ENCODE measurements around the gene CST3.

Gene CST3

GRCh38 chr20:23603321-23603720 lies 34.4 kb downstream of the CST3 start:
- no peak overlapping the region for H3K9ac ChIP-seq (ENCODE audit: low read length)
- no peak overlapping the region for H2AK5ac ChIP-seq (ENCODE audit: low read length)
- WGBS (ENCODE audit: extremely low coverage, insufficient coverage, low lambda C conversion rate), result no CpG with 5 or more reads among the region's 4 CpGs
- no peak overlapping the region for H3K23ac ChIP-seq (ENCODE audit: low read length)
- H3K56ac ChIP-seq (ENCODE audit: low read length), result no peak overlapping the region
- no peaks in the 10 kb centered on the region for H3K4me1 ChIP-seq (ENCODE audit: control insufficient read depth, low read depth, low read length)
- H3K4me2 ChIP-seq (ENCODE audit: low read length), result no peak overlapping the region
- H4K5ac ChIP-seq (ENCODE audit: low read length), result no peak overlapping the region
- H3K27ac ChIP-seq (ENCODE audit: low read depth, low read length), result no peak overlapping the region
- no peak overlapping the region for H3K4me3 ChIP-seq (ENCODE audit: low read length)
- DNase-seq, result no peak
- no peaks in the 10 kb centered on the region for H3K79me2 ChIP-seq (ENCODE audit: control insufficient read depth, insufficient read depth, low read length)
- no peak overlapping the region for H2BK120ac ChIP-seq (ENCODE audit: low read depth, low read length)
- H3K36me3 ChIP-seq (ENCODE audit: control insufficient read depth, insufficient read depth, low read length), result no peaks in the 10 kb centered on the region
- H3K18ac ChIP-seq (ENCODE audit: low read length), result no peak overlapping the region
- no peaks in the 10 kb centered on the region for H3K27me3 ChIP-seq (ENCODE audit: insufficient read depth, low read length, poor library complexity)
- no peak overlapping the region for H4K8ac ChIP-seq (ENCODE audit: low read depth, low read length)
- H3K4ac ChIP-seq (ENCODE audit: low read depth, low read length), result no peak overlapping the region
- no peaks in the 10 kb centered on the region for H3K79me1 ChIP-seq (ENCODE audit: low read length)
- no peak overlapping the region for H2BK5ac ChIP-seq (ENCODE audit: low read length)
- H2BK15ac ChIP-seq (replicated peaks; ENCODE audit: low read depth), result no peak overlapping the region

GRCh38 chr20:23602699-23603098 lies 35.1 kb downstream of the CST3 start:
- DNase-seq, result no peak
- no peak overlapping the region for H3K4ac ChIP-seq (ENCODE audit: low read depth, low read length)
- no peak overlapping the region for H3K56ac ChIP-seq (ENCODE audit: low read length)
- H2BK5ac ChIP-seq (ENCODE audit: low read length), result no peak overlapping the region
- H3K4me3 ChIP-seq (ENCODE audit: low read length), result no peak overlapping the region
- no peak overlapping the region for H2AK5ac ChIP-seq (ENCODE audit: low read length)
- H2BK15ac ChIP-seq (replicated peaks; ENCODE audit: low read depth), result no peak overlapping the region
- H3K9ac ChIP-seq (ENCODE audit: low read length), result no peak overlapping the region
- H4K5ac ChIP-seq (ENCODE audit: low read length), result no peak overlapping the region
- H4K8ac ChIP-seq (ENCODE audit: low read depth, low read length), result no peak overlapping the region
- H3K4me1 ChIP-seq (ENCODE audit: control insufficient read depth, low read depth, low read length), result no peaks in the 10 kb centered on the region
- no peak overlapping the region for H2BK120ac ChIP-seq (ENCODE audit: low read depth, low read length)
- no peaks in the 10 kb centered on the region for H3K79me2 ChIP-seq (ENCODE audit: control insufficient read depth, insufficient read depth, low read length)
- H3K27ac ChIP-seq (ENCODE audit: low read depth, low read length), result no peak overlapping the region
- no peaks in the 10 kb centered on the region for H3K27me3 ChIP-seq (ENCODE audit: insufficient read depth, low read length, poor library complexity)
- no peak overlapping the region for H3K18ac ChIP-seq (ENCODE audit: low read length)
- no peak overlapping the region for H3K4me2 ChIP-seq (ENCODE audit: low read length)
- no peaks in the 10 kb centered on the region for H3K79me1 ChIP-seq (ENCODE audit: low read length)
- H3K36me3 ChIP-seq (ENCODE audit: control insufficient read depth, insufficient read depth, low read length), result no peaks in the 10 kb centered on the region
- WGBS (ENCODE audit: extremely low coverage, insufficient coverage, low lambda C conversion rate), result no CpG with 5 or more reads among the region's 6 CpGs
- H3K23ac ChIP-seq (ENCODE audit: low read length), result no peak overlapping the region

- Histone ChIP-seq H2BK120ac (ENCODE audit: low read depth, low read length) (no peak overlapping the region), H3K56ac (ENCODE audit: low read length) (no peak overlapping the region), H3K4ac (ENCODE audit: low read depth, low read length) (no peak overlapping the region), H2BK15ac (replicated peaks; ENCODE audit: low read depth) (no peak overlapping the region), H3K27ac (ENCODE audit: low read depth, low read length) (no peak overlapping the region), H3K23ac (ENCODE audit: low read length) (no peak overlapping the region), H2BK5ac (ENCODE audit: low read length) (no peak overlapping the region), H3K79me2 (ENCODE audit: control insufficient read depth, insufficient read depth, low read length) (no peaks in the 10 kb centered on the region), H3K36me3 (ENCODE audit: control insufficient read depth, insufficient read depth, low read length) (no peaks in the 10 kb centered on the region), H3K9ac (ENCODE audit: low read length) (no peak overlapping the region), H4K5ac (ENCODE audit: low read length) (no peak overlapping the region), H3K4me2 (ENCODE audit: low read length) (no peak overlapping the region), H4K8ac (ENCODE audit: low read depth, low read length) (no peak overlapping the region), H3K27me3 (ENCODE audit: insufficient read depth, low read length, poor library complexity) (no peaks in the 10 kb centered on the region), H3K79me1 (ENCODE audit: low read length) (no peaks in the 10 kb centered on the region), H3K4me1 (ENCODE audit: control insufficient read depth, low read depth, low read length) (no peaks in the 10 kb centered on the region), H2AK5ac (ENCODE audit: low read length) (no peak overlapping the region), H3K4me3 (ENCODE audit: low read length) (no peak overlapping the region), H3K18ac (ENCODE audit: low read length) (no peak overlapping the region)
- no peak for DNase-seq
- no CpG with 5 or more reads among the region's 2 CpGs for WGBS (ENCODE audit: extremely low coverage, insufficient coverage, low lambda C conversion rate)
Measured at GRCh38 chr20:23602241-23602640, 35.5 kb downstream of the CST3 start.

GRCh38 chr20:23601715-23602114 lies 36.0 kb downstream of the CST3 start:
- no CpG with 5 or more reads among the region's 4 CpGs for WGBS (ENCODE audit: extremely low coverage, insufficient coverage, low lambda C conversion rate)
- H3K4me2 ChIP-seq (ENCODE audit: low read length), result no peak overlapping the region
- H3K4me3 ChIP-seq (ENCODE audit: low read length), result no peak overlapping the region
- no peak overlapping the region for H3K4ac ChIP-seq (ENCODE audit: low read depth, low read length)
- DNase-seq, result peak; percentile 24
- no peak overlapping the region for H2AK5ac ChIP-seq (ENCODE audit: low read length)
- no peak overlapping the region for H2BK5ac ChIP-seq (ENCODE audit: low read length)
- no peak overlapping the region for H3K9ac ChIP-seq (ENCODE audit: low read length)
- H3K4me1 ChIP-seq (ENCODE audit: control insufficient read depth, low read depth, low read length), result no peaks in the 10 kb centered on the region
- H3K79me1 ChIP-seq (ENCODE audit: low read length), result no peaks in the 10 kb centered on the region
- H3K27ac ChIP-seq (ENCODE audit: low read depth, low read length), result no peak overlapping the region
- no peaks in the 10 kb centered on the region for H3K36me3 ChIP-seq (ENCODE audit: control insufficient read depth, insufficient read depth, low read length)
- H3K18ac ChIP-seq (ENCODE audit: low read length), result no peak overlapping the region
- no peaks in the 10 kb centered on the region for H3K79me2 ChIP-seq (ENCODE audit: control insufficient read depth, insufficient read depth, low read length)
- no peak overlapping the region for H2BK120ac ChIP-seq (ENCODE audit: low read depth, low read length)
- H4K8ac ChIP-seq (ENCODE audit: low read depth, low read length), result no peak overlapping the region
- H3K27me3 ChIP-seq (ENCODE audit: insufficient read depth, low read length, poor library complexity), result no peaks in the 10 kb centered on the region
- H2BK15ac ChIP-seq (replicated peaks; ENCODE audit: low read depth), result no peak overlapping the region
- H3K56ac ChIP-seq (ENCODE audit: low read length), result no peak overlapping the region
- H4K5ac ChIP-seq (ENCODE audit: low read length), result no peak overlapping the region
- no peak overlapping the region for H3K23ac ChIP-seq (ENCODE audit: low read length)

GRCh38 chr20:23598481-23598880 lies 39.3 kb downstream of the CST3 start:
- no peaks in the 10 kb centered on the region for H3K36me3 ChIP-seq (ENCODE audit: control insufficient read depth, insufficient read depth, low read length)
- no peaks in the 10 kb centered on the region for H3K4me1 ChIP-seq (ENCODE audit: control insufficient read depth, low read depth, low read length)
- no peak overlapping the region for H3K23ac ChIP-seq (ENCODE audit: low read length)
- H2AK5ac ChIP-seq (ENCODE audit: low read length), result no peak overlapping the region
- no peak for DNase-seq
- no peak overlapping the region for H2BK120ac ChIP-seq (ENCODE audit: low read depth, low read length)
- H3K79me2 ChIP-seq (ENCODE audit: control insufficient read depth, insufficient read depth, low read length), result no peaks in the 10 kb centered on the region
- H3K4ac ChIP-seq (ENCODE audit: low read depth, low read length), result no peak overlapping the region
- H4K5ac ChIP-seq (ENCODE audit: low read length), result no peak overlapping the region
- H4K8ac ChIP-seq (ENCODE audit: low read depth, low read length), result no peak overlapping the region
- no peak overlapping the region for H3K18ac ChIP-seq (ENCODE audit: low read length)
- no peak overlapping the region for H3K27ac ChIP-seq (ENCODE audit: low read depth, low read length)
- H2BK5ac ChIP-seq (ENCODE audit: low read length), result no peak overlapping the region
- H3K27me3 ChIP-seq (ENCODE audit: insufficient read depth, low read length, poor library complexity), result no peaks in the 10 kb centered on the region
- no peak overlapping the region for H2BK15ac ChIP-seq (replicated peaks; ENCODE audit: low read depth)
- H3K4me3 ChIP-seq (ENCODE audit: low read length), result no peak overlapping the region
- H3K56ac ChIP-seq (ENCODE audit: low read length), result no peak overlapping the region
- no peak overlapping the region for H3K9ac ChIP-seq (ENCODE audit: low read length)
- H3K4me2 ChIP-seq (ENCODE audit: low read length), result no peak overlapping the region
- H3K79me1 ChIP-seq (ENCODE audit: low read length), result no peaks in the 10 kb centered on the region

- Histone ChIP-seq H2BK120ac (ENCODE audit: low read depth, low read length) (no peak overlapping the region), H3K18ac (ENCODE audit: low read length) (no peak overlapping the region), H3K36me3 (ENCODE audit: control insufficient read depth, insufficient read depth, low read length) (no peaks in the 10 kb centered on the region), H3K4me2 (ENCODE audit: low read length) (no peak overlapping the region), H3K79me2 (ENCODE audit: control insufficient read depth, insufficient read depth, low read length) (no peaks in the 10 kb centered on the region), H2AK5ac (ENCODE audit: low read length) (no peak overlapping the region), H3K4me1 (ENCODE audit: control insufficient read depth, low read depth, low read length) (no peaks in the 10 kb centered on the region), H3K4ac (ENCODE audit: low read depth, low read length) (no peak overlapping the region), H3K79me1 (ENCODE audit: low read length) (no peaks in the 10 kb centered on the region), H3K56ac (ENCODE audit: low read length) (no peak overlapping the region), H2BK5ac (ENCODE audit: low read length) (no peak overlapping the region), H3K9ac (ENCODE audit: low read length) (no peak overlapping the region), H4K8ac (ENCODE audit: low read depth, low read length) (no peak overlapping the region), H3K27ac (ENCODE audit: low read depth, low read length) (no peak overlapping the region), H3K23ac (ENCODE audit: low read length) (no peak overlapping the region), H3K4me3 (ENCODE audit: low read length) (no peak overlapping the region), H3K27me3 (ENCODE audit: insufficient read depth, low read length, poor library complexity) (no peaks in the 10 kb centered on the region), H2BK15ac (replicated peaks; ENCODE audit: low read depth) (no peak overlapping the region), H4K5ac (ENCODE audit: low read length) (no peak overlapping the region)
- WGBS (ENCODE audit: extremely low coverage, insufficient coverage, low lambda C conversion rate), result no CpG with 5 or more reads among the region's 2 CpGs
- no peak for DNase-seq
Measured at GRCh38 chr20:23596579-23597250, 41.0 kb downstream of the CST3 start.

Data from mesendoderm (in vitro differentiated cells).